Measurements from ENCODE around the gene UBE3B.

DNA sequence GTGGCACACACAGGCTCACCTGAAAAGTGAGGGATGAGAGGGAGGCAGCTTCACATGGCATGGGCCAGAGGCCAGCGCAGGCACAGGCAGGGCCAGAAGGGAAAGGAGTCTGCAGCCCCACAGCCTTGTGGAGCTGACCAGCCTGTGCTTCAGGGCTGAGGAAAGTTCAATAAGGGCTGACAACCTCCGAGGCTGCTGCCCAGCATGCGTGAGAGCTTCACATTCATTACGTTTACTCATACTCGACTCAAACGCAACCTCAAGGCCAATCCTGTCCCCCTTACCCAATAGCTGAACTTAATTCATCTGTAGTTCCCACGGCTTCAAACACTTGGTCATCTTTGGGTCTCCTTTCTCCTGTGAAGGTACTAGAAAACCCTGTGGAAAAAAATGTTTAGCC, 91.1 kb downstream of the UBE3B start:
- TF ChIP-seq CTCF (IDR thresholded peaks at IDR 0.05; ENCODE audit: low read depth, low read length, poor library complexity, severe bottlenecking): no peak
- no peak for TF ChIP-seq EZH2phosphoT487 (IDR thresholded peaks at IDR 0.05; ENCODE audit: borderline replicate concordance, low read length)

Data from DOHH2 (cell line).